Tibial nerve (tissue), 4 donors: ENCODE measurements around the gene MKNK1. TPM values are rescaled to one million over a fixed set of nuclear protein-coding genes. Genes with fewer than 3 reads are reported as not detected.

Experiments
- DNase-seq, 2 donors: peaks; one replicate each; pipeline ENCODE4 v3.0.0-alpha.2; 2019; ENCODE audit warnings: low spot score in 2 of 2
- H3K27ac ChIP-seq, 4 donors: fragments of 200-600 bp; sonication (generic) in 3 of 4; one replicate each; pipeline ENCODE4 v1.5.1; 2017 to 2019; ENCODE audit warnings: mild to moderate bottlenecking in 1 of 4
- H3K27me3 ChIP-seq, 2 donors: fragments of 200-600 bp; sonication (generic) in 1 of 2; one replicate each; pipeline versions ENCODE4 v1.5.1 to v1.6.0; 2017 to 2019
- H3K36me3 ChIP-seq, 3 donors: fragments of 200-600 bp; sonication (generic); one replicate each; pipeline ENCODE4 v1.5.1; 2018 to 2019
- H3K4me1 ChIP-seq, 4 donors: fragments of 200-600 bp; sonication (generic) in 3 of 4; one replicate each; pipeline ENCODE4 v1.5.1; 2017 to 2019
- H3K4me3 ChIP-seq, 4 donors: fragments of 200-600 bp; sonication (generic) in 3 of 4; one replicate each; pipeline ENCODE4 v1.5.1; 2017 to 2019; ENCODE audit warnings: mild to moderate bottlenecking in 1 of 4, moderate library complexity in 1 of 4
- H3K9me3 ChIP-seq, 4 donors: fragments of 200-600 bp; sonication (generic) in 3 of 4; one replicate each; pipeline ENCODE4 v1.5.1; 2017 to 2019
- EP300 ChIP-seq, 2 donors: sonication (generic); formaldehyde crosslinking; IDR thresholded peaks; one replicate each; pipeline ENCODE4 v1.6.1; 2017; ENCODE audit warnings: antibody characterized with exemption in 2 of 2, mild to moderate bottlenecking in 1 of 2
- POLR2A ChIP-seq, 2 donors: fragments of 450-650 bp; IDR thresholded peaks; one replicate each; pipeline ENCODE4 v1.6.1; 2017; ENCODE audit warnings: antibody characterized with exemption in 2 of 2, mild to moderate bottlenecking in 2 of 2, moderate library complexity in 2 of 2
- WGBS, 2 donors: methylation state at CpG; one replicate each; pipeline ENCODE4 v1.1.5; 2018; 5-methylcytosine and 5-hydroxymethylcytosine counted together
- total RNA-seq, 4 donors: library from RNA; depleted of rRNA; stranded (reverse); fragments of >200 nt; gene quantifications; one replicate each; pipeline ENCODE4 v1.1.0, GENCODE V29; 2016
- TF ChIP-seq, protein P1 (sequence below), 5 experiments: fragments of 200-600 bp in 3 of 5; fragments of 450-650 bp in 2 of 5; sonication (generic) in 3 of 5; IDR thresholded peaks; one replicate each; pipeline ENCODE4 v1.5.1; 2016 to 2019; ENCODE audit warnings: antibody characterized with exemption in 5 of 5, mild to moderate bottlenecking in 3 of 5, moderate library complexity in 2 of 5

The MKNK1 gene
- total RNA-seq, 4 donors from 2014 or later: 52.4 to 75.0 (median 66.5) TPM

DNA sequence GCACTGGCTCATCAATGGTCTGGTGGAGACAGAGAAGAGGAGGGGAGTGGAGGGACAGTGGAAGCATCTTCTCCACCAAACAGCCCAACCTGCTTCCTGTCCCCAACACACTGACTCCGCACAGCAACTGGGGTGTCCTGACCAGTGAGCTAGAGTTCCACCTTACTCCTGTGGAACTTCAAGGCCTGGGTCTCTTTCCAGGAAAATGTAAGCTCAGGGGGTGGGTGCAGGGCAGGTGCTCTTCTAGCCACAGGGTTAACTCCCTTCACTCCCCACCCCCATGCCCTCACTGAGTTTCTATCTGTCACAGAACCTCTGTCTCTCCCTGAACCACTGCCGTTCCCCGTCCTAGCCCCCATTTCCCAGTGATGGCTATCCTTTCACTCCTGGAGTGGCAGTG lies 11.7 kb upstream of the MKNK1 start:
- no peaks in the 10 kb centered on the region for H3K27me3 ChIP-seq
- H3K36me3 ChIP-seq: peaks cover 0 to 21% (median 0%) of the 10 kb centered on the region in 3 donors
- no peak for DNase-seq
- peak overlapping the region; percentile 86 to 98 (median 98) for H3K27ac ChIP-seq
- no peak for TF ChIP-seq EP300 (IDR thresholded peaks at IDR 0.05)
- TF ChIP-seq, protein P1, sequence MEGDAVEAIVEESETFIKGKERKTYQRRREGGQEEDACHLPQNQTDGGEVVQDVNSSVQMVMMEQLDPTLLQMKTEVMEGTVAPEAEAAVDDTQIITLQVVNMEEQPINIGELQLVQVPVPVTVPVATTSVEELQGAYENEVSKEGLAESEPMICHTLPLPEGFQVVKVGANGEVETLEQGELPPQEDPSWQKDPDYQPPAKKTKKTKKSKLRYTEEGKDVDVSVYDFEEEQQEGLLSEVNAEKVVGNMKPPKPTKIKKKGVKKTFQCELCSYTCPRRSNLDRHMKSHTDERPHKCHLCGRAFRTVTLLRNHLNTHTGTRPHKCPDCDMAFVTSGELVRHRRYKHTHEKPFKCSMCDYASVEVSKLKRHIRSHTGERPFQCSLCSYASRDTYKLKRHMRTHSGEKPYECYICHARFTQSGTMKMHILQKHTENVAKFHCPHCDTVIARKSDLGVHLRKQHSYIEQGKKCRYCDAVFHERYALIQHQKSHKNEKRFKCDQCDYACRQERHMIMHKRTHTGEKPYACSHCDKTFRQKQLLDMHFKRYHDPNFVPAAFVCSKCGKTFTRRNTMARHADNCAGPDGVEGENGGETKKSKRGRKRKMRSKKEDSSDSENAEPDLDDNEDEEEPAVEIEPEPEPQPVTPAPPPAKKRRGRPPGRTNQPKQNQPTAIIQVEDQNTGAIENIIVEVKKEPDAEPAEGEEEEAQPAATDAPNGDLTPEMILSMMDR (IDR thresholded peaks at IDR 0.05): no peak
- TF ChIP-seq POLR2A (IDR thresholded peaks at IDR 0.05): no peak
- H3K4me1 ChIP-seq: peaks cover 0 to 55% (median 50%) of the 10 kb centered on the region in 4 donors
- WGBS, 2 donors: 28 to 41% methylated on average over 3 of the region's 3 CpGs
- no peaks in the 10 kb centered on the region for H3K9me3 ChIP-seq
- peak overlapping the region; percentile 82 to 98 (median 90) for H3K4me3 ChIP-seq

DNA sequence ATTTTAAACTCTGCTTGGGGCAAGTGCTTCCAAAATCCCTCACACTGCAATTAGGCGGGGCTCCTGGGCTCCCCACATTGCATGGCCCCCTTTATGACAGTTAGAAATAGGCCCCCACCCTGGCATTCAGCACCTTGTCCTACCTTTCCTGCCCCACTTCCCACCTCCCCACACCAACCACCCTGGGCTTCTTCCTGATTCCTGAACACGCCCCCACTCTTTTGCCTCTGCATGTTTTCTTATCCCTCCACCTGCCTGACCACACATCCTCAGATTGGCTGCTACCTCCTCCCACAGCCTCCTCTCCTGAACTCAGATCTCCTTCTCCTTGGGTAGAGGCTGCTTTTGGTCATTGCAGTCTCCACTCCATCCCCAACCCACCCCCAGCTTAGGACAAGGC lies 11.0 kb upstream of the MKNK1 start:
- peak overlapping the region in 3 of 4 donors; percentile 97 to 98 (median 98) for H3K27ac ChIP-seq
- no peaks in the 10 kb centered on the region for H3K27me3 ChIP-seq
- 89 to 94% methylated on average over 2 of the region's 2 CpGs for WGBS, 2 donors
- H3K36me3 ChIP-seq: peaks cover 0 to 25% (median 0%) of the 10 kb centered on the region in 3 donors
- TF ChIP-seq EP300 (IDR thresholded peaks at IDR 0.05) (no peak), POLR2A (IDR thresholded peaks at IDR 0.05) (no peak)
- TF ChIP-seq, protein P1 (IDR thresholded peaks at IDR 0.05): no peak
- H3K9me3 ChIP-seq: no peaks in the 10 kb centered on the region
- H3K4me3 ChIP-seq: peak overlapping the region in 2 of 4 donors; percentile 91 to 98
- peaks cover 0 to 55% (median 50%) of the 10 kb centered on the region in 4 donors for H3K4me1 ChIP-seq
- no peak for DNase-seq

DNA sequence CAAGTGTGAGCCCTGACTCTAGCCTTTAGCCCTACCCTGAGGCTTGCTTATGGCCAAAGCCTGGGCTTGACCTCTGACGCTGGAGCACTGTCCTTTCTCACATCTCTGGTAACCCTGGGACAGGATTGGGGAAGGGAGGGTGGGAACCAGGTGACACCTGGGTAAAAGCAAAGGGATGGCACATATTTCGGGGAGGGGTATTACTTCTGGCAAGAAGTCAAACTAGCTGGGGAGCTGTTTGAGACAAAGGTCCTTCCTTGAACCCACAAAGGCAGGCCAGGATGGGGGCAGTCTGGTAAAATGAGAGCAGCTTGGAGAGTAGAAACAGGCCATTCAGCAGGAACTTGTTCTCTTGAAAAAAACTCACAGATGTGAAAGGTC lies 10.5 kb upstream of the MKNK1 start:
- Histone ChIP-seq H3K4me1 (peaks cover 0 to 55% (median 50%) of the 10 kb centered on the region in 4 donors), H3K36me3 (peaks cover 0 to 30% (median 0%) of the 10 kb centered on the region in 3 donors), H3K4me3 (no peak overlapping the region), H3K27ac (peak overlapping the region in 3 of 4 donors; percentile 97 to 98 (median 98)), H3K9me3 (no peaks in the 10 kb centered on the region), H3K27me3 (no peaks in the 10 kb centered on the region)
- no peak for DNase-seq
- TF ChIP-seq, protein P1 (IDR thresholded peaks at IDR 0.05): no peak
- TF ChIP-seq EP300 (IDR thresholded peaks at IDR 0.05) (no peak), POLR2A (IDR thresholded peaks at IDR 0.05) (no peak)
- 61 to 68% methylated on average over 2 of the region's 2 CpGs for WGBS, 2 donors

DNA sequence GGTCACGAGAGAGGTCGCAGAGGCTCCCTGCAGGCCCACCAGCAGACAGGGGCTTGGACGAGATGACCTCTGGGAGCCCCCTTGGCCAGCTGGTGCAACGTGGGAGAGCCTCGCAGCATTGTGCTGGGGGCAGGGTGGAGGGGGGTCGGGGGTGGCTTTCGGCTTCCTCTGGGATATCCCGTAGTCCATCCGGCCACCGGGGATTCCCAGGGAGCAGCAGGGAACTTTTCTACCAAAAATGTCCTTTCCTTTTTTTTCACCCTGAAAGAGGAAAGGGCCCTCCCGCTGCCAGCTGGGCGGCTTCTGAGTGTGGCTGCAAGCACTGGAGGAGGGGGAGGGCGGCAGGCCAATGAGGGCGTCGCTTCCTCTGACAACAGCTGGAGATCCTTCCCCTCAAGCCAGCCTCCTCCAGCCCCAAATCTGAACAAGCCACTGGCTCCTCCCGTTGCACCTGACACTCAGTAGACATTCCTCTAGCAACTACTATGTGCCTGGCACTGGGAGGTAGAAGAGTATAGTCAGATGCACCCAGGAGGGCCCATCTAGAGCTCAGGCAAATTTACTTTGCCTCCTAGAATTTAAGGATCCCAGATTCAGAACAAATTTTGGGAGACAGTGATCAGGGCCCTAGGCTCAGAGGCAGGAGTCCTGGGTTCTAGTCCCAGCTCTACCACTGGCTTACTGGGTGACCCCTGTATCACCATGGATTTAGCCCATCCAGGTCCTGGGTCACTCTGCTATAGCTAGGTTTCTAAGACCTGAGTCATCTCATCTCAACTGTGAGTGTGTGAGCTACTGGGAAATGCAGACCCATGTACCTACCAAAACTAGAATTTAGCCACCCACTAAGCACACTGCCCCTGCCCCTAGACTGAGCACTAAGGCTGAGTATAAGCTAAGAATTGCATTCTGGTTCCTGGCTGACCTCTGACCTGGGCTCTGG lies 9.9 kb upstream of the MKNK1 start:
- DNase-seq: peak; percentile 87 to 91
- peak overlapping the region in 3 of 4 donors; percentile 5 to 32 (median 30) for H3K4me3 ChIP-seq
- peaks cover 0 to 36% (median 0%) of the 10 kb centered on the region in 3 donors for H3K36me3 ChIP-seq
- H3K27me3 ChIP-seq: no peaks in the 10 kb centered on the region
- peaks cover 0 to 55% (median 50%) of the 10 kb centered on the region in 4 donors for H3K4me1 ChIP-seq
- 3 to 8% methylated on average over 15 to 16 of the region's 16 CpGs for WGBS, 2 donors
- H3K9me3 ChIP-seq: no peaks in the 10 kb centered on the region
- TF ChIP-seq EP300 (IDR thresholded peaks at IDR 0.05) (peak in 1 of 2 donors; percentile 73), POLR2A (IDR thresholded peaks at IDR 0.05) (peak in 1 of 2 donors; percentile 35)
- TF ChIP-seq, protein P1 (IDR thresholded peaks at IDR 0.05): no peak
- H3K27ac ChIP-seq: peak overlapping the region in 3 of 4 donors; percentile 97 to 98 (median 98)
